Hematopoietic multipotent progenitor cell treated with erythropoietin and hydrocortisone succinate and interleukin-3 and kit ligand, for 8 days (in vitro differentiated cells): Measurements from ENCODE around the gene IFNGR1.
A peak's percentile ranks its signal among the peaks of the same experiment; 100 is the strongest.

Experiments
- DNase-seq: peaks from one replicate; pipeline ENCODE4 v3.0.0-alpha.2; 2015

The IFNGR1 gene

DNA sequence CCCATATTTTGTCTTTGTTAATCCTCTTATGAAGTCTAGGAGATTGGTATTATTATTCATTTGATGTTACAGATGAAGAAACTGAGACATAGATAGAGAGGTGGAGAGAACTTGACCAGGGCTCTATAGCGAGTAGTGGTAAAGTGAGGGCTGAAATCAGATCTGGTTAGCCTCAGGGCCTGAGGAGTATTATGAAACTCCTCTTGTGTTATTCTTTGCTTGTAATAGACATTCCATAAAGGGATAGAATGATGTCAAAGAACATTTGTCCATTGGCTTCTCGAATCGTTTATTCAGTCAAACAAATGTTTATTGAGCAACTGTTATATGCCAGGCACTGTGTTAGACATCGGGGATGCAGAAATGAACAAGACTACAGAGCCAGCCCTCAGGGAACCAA is 45.7 kb downstream of the IFNGR1 start, which contains the start of gene IL22RA2:
IL22RA2 (minus strand) TSS at position 144 of the 400 bp plus-strand sequence. CDS start 11,895 bp downstream, outside the sequence.
- DNase-seq = no peak

- no peak for DNase-seq
Measured at GRCh38 chr6:137172734-137173431, 46.3 kb downstream of the IFNGR1 start.

DNA sequence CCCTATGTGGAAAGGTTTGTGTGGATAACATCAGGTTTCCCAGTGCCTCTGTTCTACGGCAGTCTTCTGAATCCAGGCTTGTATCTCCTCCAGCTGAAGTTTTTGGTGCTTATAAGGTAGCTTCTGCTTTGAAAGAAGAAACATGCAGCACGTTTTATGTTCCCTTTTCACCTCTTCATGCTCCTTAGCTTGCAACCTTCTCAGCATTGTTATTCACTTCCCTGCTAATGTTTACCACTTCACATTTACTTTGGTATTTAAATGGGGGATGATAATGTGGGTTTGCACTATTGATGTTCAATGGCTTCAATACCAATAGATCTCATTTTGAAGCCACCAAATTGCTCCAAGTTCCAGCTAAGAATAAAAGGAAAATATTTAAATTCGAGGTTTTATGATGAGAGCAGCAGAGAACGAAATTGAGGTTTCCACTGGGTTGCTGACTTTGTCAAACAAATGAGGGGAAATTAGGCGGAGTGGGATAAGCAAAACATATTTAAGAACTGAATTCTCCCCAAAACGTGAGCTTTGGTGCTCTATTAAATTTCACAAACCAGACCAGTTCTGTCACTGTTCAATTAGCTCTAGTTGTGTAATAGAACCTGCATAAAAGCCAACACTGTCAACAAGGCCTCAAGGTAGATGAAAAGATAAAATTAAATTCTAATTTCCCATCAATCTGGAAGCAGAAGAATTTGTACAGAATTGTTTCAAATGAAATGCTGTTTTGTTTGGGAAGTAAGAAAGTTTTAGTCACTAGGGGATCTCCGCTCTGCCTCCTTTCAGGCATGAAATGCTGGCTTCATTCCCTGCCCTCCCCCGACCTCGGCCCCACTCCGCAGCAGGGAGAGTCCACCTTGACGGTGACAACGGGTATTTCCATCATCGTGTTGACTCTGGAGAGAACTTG is 47.1 kb downstream of the IFNGR1 start:
- no peak for DNase-seq

DNA sequence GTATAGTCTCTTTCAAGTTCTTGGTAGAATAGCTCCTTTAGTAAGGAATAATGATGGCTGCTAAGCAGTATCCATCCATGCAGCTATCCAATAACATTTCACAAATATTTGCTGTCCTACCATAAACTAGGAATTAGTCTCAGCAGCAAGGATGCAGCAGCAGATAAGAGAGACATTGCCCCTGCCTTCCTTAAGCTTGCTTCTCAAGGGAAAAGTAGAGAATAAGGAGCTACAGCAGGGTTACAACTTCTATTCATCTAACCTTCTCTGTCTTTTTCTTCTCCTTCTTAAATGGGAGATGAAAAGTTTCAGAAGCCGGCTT is 48.2 kb downstream of the IFNGR1 start:
- no peak for DNase-seq

DNA sequence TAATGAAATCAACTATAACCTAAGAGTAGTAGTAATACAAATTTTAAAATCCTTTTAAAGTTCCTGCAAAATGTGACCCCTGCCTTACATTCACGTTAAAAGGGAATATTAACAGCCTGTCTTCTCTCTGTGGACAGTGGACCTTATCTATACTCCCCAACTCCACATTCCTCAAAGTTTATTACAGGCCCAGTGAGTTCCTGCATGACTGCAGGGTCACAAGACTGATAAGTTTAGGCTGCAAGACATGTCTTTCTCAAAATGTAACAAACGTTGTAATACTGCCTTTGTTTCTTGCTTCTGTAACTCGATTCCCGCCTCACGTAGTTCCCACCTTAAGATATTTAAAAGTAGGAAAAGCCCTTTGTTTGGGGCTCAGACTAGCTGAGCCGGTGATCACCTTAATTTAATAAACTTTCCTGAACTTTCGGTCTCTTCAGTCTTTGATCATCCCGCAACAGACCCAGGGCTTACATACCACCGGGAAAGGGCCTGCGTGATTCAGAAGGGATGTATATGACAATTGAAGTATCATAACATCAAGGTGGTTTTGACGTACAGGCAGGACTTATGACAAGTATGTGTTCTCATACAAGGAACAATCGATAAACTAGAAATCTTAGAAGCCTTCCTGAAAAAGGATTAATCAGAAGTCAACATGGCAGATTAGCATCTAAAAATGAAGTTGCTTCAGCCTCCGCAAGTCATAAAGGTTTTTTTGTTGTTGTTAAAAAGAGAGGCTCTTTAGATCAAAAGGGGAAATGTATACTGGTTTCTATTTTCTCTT is 48.7 kb downstream of the IFNGR1 start:
- DNase-seq = no peak

- no peak for DNase-seq
Measured at GRCh38 chr6:137167702-137168377, 51.3 kb downstream of the IFNGR1 start.

- DNase-seq = no peak
Measured at GRCh38 chr6:137166247-137167098, 52.7 kb downstream of the IFNGR1 start.

GRCh38 chr6:137165375-137166246 is 53.6 kb downstream of the IFNGR1 start:
- DNase-seq = no peak

DNA sequence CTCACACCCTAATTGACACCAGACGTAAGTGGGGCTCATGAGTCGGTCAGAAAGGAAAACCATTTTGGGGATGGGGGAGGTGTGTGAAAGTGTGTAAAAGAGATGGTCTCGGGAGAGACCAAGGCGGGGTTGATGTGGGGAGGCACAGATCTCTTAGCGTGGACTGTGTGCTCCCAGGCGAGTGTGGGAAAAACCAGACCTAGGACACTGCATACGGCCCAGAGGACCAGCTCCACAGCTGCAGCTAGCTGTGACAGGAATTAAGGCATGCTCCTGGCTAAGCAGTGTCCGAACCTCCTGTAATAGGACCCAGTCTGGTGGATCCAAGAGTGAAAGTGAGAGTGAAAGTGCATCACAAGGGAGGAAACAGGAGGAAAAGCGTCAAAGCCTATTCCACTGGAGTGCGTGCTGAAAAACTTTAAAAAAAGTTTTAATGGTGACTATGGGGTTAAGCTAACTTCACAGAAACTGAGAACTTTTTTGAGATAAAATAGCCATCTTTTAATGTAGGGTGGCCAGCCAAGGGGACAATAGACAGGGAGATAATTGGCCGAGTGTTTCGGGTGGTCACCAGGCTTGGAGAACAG is 55.4 kb downstream of the IFNGR1 start:
- no peak for DNase-seq

DNA sequence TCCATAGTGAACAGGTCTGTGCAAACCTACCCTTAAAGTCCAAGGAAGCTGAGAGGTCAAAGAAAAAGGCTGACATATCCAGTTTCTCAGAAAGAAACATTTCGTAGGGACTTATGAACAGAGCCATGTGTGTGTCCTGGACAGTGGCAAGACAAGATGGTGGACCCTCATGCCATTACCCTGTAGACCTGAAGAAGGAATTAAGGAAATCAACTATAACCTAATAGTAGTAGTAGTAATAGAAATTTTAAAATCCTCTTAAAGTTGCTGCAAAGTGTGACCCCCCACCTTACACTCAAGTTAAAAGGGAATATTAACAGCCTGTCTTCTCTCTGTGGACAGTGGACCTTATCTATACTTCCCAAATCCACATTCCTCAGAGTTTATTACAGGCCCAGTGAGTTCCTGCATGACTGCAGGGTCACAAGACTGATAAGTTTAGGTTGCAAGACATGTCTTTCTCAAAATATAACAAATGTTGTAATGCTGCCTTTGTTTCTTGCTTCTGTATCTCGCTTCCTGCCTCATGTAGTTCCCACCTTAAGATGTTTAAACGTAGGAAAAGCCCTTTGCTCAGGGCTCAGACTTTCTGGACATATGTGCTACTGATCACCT is 56.4 kb downstream of the IFNGR1 start:
- DNase-seq = no peak

DNA sequence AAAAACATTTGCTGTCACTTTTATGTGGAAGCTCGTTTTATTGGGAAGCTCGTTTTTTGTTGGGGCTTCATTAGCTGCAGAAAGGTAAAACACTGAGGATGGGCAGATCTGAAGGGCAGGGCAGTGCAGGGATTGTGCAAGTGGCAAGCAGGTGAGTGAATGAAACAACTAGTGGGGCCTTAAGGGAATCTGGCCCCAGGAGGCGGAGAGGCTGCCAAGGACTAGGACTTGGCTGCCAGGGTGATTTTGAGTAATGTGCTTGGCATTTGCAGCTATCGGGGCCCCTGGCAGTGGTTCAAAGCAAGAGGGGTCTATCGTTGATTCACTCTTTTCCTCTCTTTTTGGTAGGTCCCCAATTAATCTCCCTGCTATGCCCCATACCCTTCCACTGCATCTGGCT is 57.2 kb downstream of the IFNGR1 start:
- no peak for DNase-seq

GRCh38 chr6:137160763-137161162 is 58.4 kb downstream of the IFNGR1 start:
- DNase-seq = no peak

DNA sequence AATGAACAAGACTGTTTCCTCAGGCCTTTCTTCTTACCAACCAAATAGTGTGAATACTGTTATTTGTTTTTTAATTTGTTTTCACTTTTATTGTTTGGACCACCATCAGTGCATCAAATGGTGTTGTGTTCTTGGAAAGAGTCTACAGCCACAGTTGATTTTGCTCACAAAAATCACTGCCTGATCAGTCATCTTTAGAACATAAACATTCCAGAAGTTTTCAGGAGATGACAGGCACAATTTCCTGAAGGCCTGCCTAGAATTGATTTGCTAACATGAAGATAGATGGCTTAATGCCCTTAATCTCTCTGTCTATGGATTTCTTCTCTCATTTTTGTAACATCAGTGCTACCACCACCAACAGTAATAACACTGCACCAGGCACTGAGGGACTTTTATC is 59.3 kb downstream of the IFNGR1 start:
- no peak for DNase-seq

GRCh38 chr6:137157601-137158000 is 61.6 kb downstream of the IFNGR1 start:
- no peak for DNase-seq

DNA sequence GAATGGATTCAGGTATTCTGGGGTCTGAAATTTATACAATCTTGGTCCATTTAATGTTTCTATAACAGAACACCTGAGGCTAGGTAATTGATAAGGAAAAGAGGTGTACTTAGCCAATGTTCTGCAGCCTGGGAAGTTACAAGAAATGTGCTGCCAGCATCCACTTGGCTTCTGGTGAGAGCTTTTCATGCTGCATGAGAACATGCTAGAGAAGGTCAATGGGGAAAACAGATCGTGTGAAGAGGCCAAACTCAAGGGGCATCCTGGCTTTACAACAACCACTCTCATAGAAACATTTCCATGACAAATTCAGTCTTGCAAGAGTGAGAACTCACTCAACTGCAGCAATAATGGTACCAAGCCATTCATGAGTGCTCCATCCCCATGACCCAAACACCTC is 62.5 kb downstream of the IFNGR1 start:
- DNase-seq = no peak

DNA sequence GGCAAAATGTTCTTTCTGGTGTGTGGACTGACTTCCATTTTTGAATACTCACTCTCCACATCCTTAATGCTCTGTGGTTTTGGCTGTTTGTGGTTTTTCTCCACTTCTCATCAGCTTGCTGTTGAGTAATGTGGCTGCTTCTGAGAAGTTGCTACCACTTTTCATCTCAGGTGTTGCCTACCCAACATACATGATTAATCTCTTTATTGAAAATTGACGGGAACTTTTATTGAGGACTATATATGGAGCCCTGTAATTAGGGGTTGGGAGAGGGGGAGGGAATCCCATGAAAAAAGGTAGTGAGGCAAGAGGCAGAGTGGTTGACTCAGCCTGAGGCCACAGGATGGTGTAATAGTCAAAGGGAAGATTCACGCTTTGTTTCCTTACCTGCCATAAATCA is 63.4 kb downstream of the IFNGR1 start:
- DNase-seq = peak; percentile 33

DNA sequence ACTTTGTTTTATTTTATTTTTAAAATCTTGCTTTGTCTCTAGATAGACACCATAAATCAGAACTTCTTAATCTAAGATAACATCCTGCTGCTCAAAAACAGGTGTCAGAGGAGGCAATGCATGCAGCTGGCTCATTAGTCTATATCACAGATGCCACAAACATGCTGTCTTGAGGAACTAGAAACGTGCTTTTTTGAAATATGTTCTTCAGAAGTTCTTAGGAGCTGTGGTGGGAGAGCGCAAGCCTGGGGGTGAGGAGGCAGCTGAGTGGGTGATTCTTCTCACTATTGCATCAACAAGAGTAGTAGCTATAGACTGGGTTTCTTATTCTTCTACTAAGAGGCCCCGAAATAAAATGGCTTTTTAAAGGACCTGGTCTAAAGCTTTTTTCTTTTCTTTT is 69.1 kb downstream of the IFNGR1 start:
- DNase-seq = no peak

- DNase-seq = no peak
Measured at GRCh38 chr6:137149035-137149393, 70.2 kb downstream of the IFNGR1 start.

DNA sequence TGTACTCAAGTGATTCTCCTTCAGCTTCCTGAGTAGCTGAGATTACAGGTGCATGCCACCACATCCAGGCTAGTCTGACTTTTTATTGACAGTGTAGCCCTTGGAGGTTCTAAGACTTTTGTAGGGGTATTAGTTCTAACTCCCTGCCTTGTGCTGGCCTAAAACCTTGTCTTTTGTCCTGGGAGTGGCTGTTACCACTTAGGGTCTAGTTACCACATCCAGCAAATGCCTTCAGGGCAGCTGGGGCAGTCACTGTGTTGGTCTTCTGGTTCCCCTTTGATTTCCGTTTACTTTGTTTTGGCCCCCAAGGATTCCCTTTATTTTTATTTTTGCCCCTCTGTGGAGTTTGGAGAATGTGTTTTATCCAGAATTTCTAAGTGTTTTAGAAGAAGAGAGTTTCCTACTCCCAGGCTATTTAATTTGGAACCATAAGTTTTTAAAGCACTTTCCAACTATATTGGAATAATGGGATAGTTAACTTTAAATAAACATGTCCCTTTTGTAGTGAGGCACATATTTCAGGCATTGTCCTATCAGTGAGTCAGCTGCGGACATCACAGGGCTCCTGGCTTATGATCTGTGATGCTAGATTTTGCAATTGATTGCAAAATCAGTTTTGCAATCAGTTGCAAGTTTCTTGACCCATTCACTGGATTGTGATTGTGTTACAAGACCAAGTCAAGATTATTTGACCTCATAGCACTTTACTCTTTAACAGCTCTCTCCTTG is 70.7 kb downstream of the IFNGR1 start:
- DNase-seq = no peak
